Esophagus muscularis mucosa (tissue), 4 donors: ENCODE results near the gene SCUBE2. TPM values are rescaled to one million over a fixed set of nuclear protein-coding genes. Genes with fewer than 3 reads are reported as not detected.

Source experiments
- DNase-seq: peaks from one replicate; pipeline ENCODE4 v3.0.0-alpha.2; 2017; ENCODE audit errors: extremely low spot score
- H3K27ac ChIP-seq, 4 donors: fragments of 200-600 bp; sonication (generic); replicated peaks in 1 of 4; 1 replicate in 3 of 4; 2 replicates in 1 of 4; pipeline ENCODE4 v1.5.1; 2016 to 2019; ENCODE audit warnings: mild to moderate bottlenecking in 1 of 4
- H3K27me3 ChIP-seq, 4 donors: fragments of 200-600 bp; sonication (generic); one replicate each; pipeline versions ENCODE4 v1.5.1 to v1.6.0; 2016 to 2019
- H3K36me3 ChIP-seq, 4 donors: fragments of 200-600 bp; sonication (generic); one replicate each; pipeline ENCODE4 v1.5.1; 2016 to 2019
- H3K4me1 ChIP-seq, 4 donors: fragments of 200-600 bp; sonication (generic); one replicate each; pipeline ENCODE4 v1.5.1; 2016 to 2019
- H3K4me3 ChIP-seq, 4 donors: fragments of 200-600 bp; sonication (generic); 1 replicate in 2 of 4; 2 replicates in 2 of 4; pipeline ENCODE4 v1.5.1; 2016 to 2019; ENCODE audit warnings: mild to moderate bottlenecking in 4 of 4, moderate library complexity in 1 of 4
- H3K9me3 ChIP-seq, 4 donors: fragments of 200-600 bp; sonication (generic); 1 replicate in 3 of 4; 2 replicates in 1 of 4; pipeline ENCODE4 v1.5.1; 2016 to 2019
- CTCF ChIP-seq, 3 experiments: fragments of 200-600 bp in 2 of 3; fragments of 450-650 bp in 1 of 3; sonication (generic) in 2 of 3; IDR thresholded peaks; one replicate each; pipeline ENCODE4 v1.5.1; 2017 to 2019; ENCODE audit warnings: antibody characterized with exemption in 3 of 3, mild to moderate bottlenecking in 2 of 3, moderate library complexity in 1 of 3
- EP300 ChIP-seq: sonication (generic); formaldehyde crosslinking; IDR thresholded peaks from one replicate; pipeline ENCODE4 v1.6.1; 2017; ENCODE audit warnings: antibody characterized with exemption
- POLR2A ChIP-seq: fragments of 450-650 bp; IDR thresholded peaks from one replicate; pipeline ENCODE4 v1.6.1; 2017; ENCODE audit warnings: antibody characterized with exemption, moderate library complexity, mild to moderate bottlenecking, low read depth
- POLR2AphosphoS5 ChIP-seq, 2 donors: sonication (generic); formaldehyde crosslinking; IDR thresholded peaks; one replicate each; pipeline ENCODE4 v1.6.1; 2017; ENCODE audit warnings: antibody characterized with exemption in 2 of 2
- WGBS: methylation state at CpG from one replicate; pipeline ENCODE4 v1.1.5; 2018; 5-methylcytosine and 5-hydroxymethylcytosine counted together
- intact Hi-C: fragments of 100-400 bp; cut with DNase I; formaldehyde crosslinking; loops from one replicate; pipeline ENCODE4 v1.15.1; 2023
- total RNA-seq, 4 donors: library from RNA; depleted of rRNA; stranded (reverse); fragments of >200 nt; gene quantifications; one replicate each; pipeline versions ENCODE4 v1.1.0 to v1.2.1, GENCODE V29; 2016

Gene SCUBE2
- total RNA-seq, 4 donors from 2014 or later = 1.7 to 11.5 (median 8.2) TPM

GRCh38 chr11:9132203-9132878, 40.9 kb upstream of the SCUBE2 start:
- intact Hi-C loops = no loop called here
- Histone ChIP-seq H3K9me3 (no peaks in the 10 kb centered on the region), H3K27me3 (no peaks in the 10 kb centered on the region), H3K27ac (no peak overlapping the region), H3K4me3 (no peak overlapping the region), H3K4me1 (peaks cover 1 to 4% (median 3%) of the 10 kb centered on the region in 4 donors), H3K36me3 (peaks cover 0 to 18% (median 9%) of the 10 kb centered on the region in 4 donors)
- no peak for DNase-seq
- TF ChIP-seq POLR2AphosphoS5 (IDR thresholded peaks at IDR 0.05) (no peak), EP300 (no peak), CTCF (IDR thresholded peaks at IDR 0.05) (no peak), POLR2A (no peak)
- 96% methylated on average over 5 of the region's 5 CpGs for WGBS

- Histone ChIP-seq H3K9me3 (no peaks in the 10 kb centered on the region), H3K4me3 (no peak overlapping the region), H3K27ac (no peak overlapping the region), H3K4me1 (no peaks in the 10 kb centered on the region), H3K36me3 (peaks cover 0 to 13% (median 6%) of the 10 kb centered on the region in 4 donors), H3K27me3 (no peaks in the 10 kb centered on the region)
- TF ChIP-seq EP300 = no peak
- no peak for TF ChIP-seq POLR2AphosphoS5 (IDR thresholded peaks at IDR 0.05)
- TF ChIP-seq POLR2A = no peak
- no peak for TF ChIP-seq CTCF (IDR thresholded peaks at IDR 0.05)
- 58% methylated on average over 1 of the region's 1 CpG for WGBS
- no peak for DNase-seq
- intact Hi-C loops = no loop called here
These were observed 38.9 kb upstream of the SCUBE2 start for GRCh38 chr11:9130297-9130696.

GRCh38 chr11:9126636-9127035, 35.2 kb upstream of the SCUBE2 start:
- Histone ChIP-seq H3K36me3 (peaks cover 0 to 7% (median under 1%) of the 10 kb centered on the region in 4 donors), H3K27me3 (no peaks in the 10 kb centered on the region), H3K27ac (no peak overlapping the region), H3K4me3 (no peak overlapping the region), H3K4me1 (no peaks in the 10 kb centered on the region), H3K9me3 (no peaks in the 10 kb centered on the region)
- no peak for DNase-seq
- intact Hi-C loops = no loop called here
- TF ChIP-seq CTCF (IDR thresholded peaks at IDR 0.05) (no peak), EP300 (no peak), POLR2A (no peak), POLR2AphosphoS5 (IDR thresholded peaks at IDR 0.05) (no peak)
- WGBS = 82% methylated on average over 2 of the region's 2 CpGs

GRCh38 chr11:9125185-9125886, 33.9 kb upstream of the SCUBE2 start:
- Histone ChIP-seq H3K4me3 (no peak overlapping the region), H3K9me3 (no peaks in the 10 kb centered on the region), H3K27me3 (no peaks in the 10 kb centered on the region), H3K27ac (no peak overlapping the region), H3K4me1 (no peaks in the 10 kb centered on the region), H3K36me3 (peaks cover 0 to 5% (median 0%) of the 10 kb centered on the region in 4 donors)
- TF ChIP-seq CTCF (IDR thresholded peaks at IDR 0.05) (no peak), EP300 (no peak), POLR2AphosphoS5 (IDR thresholded peaks at IDR 0.05) (no peak), POLR2A (no peak)
- intact Hi-C loops = no loop called here
- WGBS = 97% methylated on average over 2 of the region's 2 CpGs
- no peak for DNase-seq
